OCI-LY3 (cell line): ENCODE data around the gene ACADM.

Source experiments
- H2AFZ ChIP-seq: fragments of 200-600, 300-600 bp; shearing (Covaris generic); 2 replicates; pipeline ENCODE4 v1.6.0; 2014; ENCODE audit warnings: antibody characterized with exemption, low read depth, low read length
- H3K27ac ChIP-seq: fragments of 200-600, 300-600 bp; sonication (generic); 2 replicates; pipeline ENCODE4 v1.5.1; 2014; ENCODE audit warnings: mild to moderate bottlenecking, low read length, moderate library complexity, mixed read lengths
- H3K27me3 ChIP-seq: fragments of 200-600, 300-600 bp; sonication (generic); 2 replicates; pipeline ENCODE4 v1.6.1; 2014; ENCODE audit warnings: low read depth, low read length, mixed read lengths
- H3K36me3 ChIP-seq: fragments of 200-600, 300-600 bp; sonication (generic); replicated peaks from 2 replicates; pipeline ENCODE3; 2014; ENCODE audit warnings: low read depth, low read length, mixed read lengths
- H3K4me1 ChIP-seq: fragments of 300-600, 200-600 bp; sonication (generic); 2 replicates; pipeline ENCODE4 v1.6.1; 2014; ENCODE audit warnings: low read length, mixed read lengths
- H3K4me2 ChIP-seq: fragments of 200-600, 300-600 bp; sonication (generic); 2 replicates; pipeline ENCODE4 v1.6.1; 2014; ENCODE audit warnings: low read length, mixed read lengths
- H3K4me3 ChIP-seq: fragments of 300-600, 200-600 bp; sonication (generic); 2 replicates; pipeline ENCODE4 v1.5.1; 2014; ENCODE audit warnings: antibody characterized with exemption, mild to moderate bottlenecking, low read length, moderate library complexity
- H3K79me2 ChIP-seq: fragments of 300-600, 200-600 bp; shearing (Covaris generic); 2 replicates; pipeline ENCODE4 v1.6.1; 2014; ENCODE audit warnings: mild to moderate bottlenecking, low read length, mixed read lengths
- H3K9ac ChIP-seq: fragments of 300-600, 200-600 bp; shearing (Covaris generic); 2 replicates; pipeline ENCODE4 v1.6.0; 2014; ENCODE audit warnings: mild to moderate bottlenecking, low read length, moderate library complexity
- H3K9me3 ChIP-seq: fragments of 200-600, 300-600 bp; shearing (Covaris generic); 2 replicates; pipeline ENCODE4 v1.6.1; 2014; ENCODE audit warnings: low read length, mixed read lengths; ENCODE audit not compliant: insufficient read depth
- H4K20me1 ChIP-seq: fragments of 200-600, 300-600 bp; sonication (generic); 2 replicates; pipeline ENCODE4 v1.6.1; 2016; ENCODE audit warnings: low read length, mixed read lengths; ENCODE audit not compliant: insufficient read depth
- CTCF ChIP-seq: fragments of 200-600, 300-600 bp; sonication (generic); IDR thresholded peaks from 2 replicates; pipeline ENCODE4 v1.5.1; 2014; ENCODE audit warnings: antibody characterized with exemption, low read length, low read depth
- EZH2phosphoT487 ChIP-seq: fragments of 200-600 bp; shearing (Covaris generic); IDR thresholded peaks from 2 replicates; pipeline ENCODE4 v1.6.1; 2018; ENCODE audit warnings: antibody characterized with exemption, mixed run types, low read depth

Gene ACADM

GRCh38 chr1:75764057-75764655, 39.6 kb downstream of the ACADM start:
- no peaks in the 10 kb centered on the region for H3K4me1 ChIP-seq
- no peak overlapping the region for H3K4me2 ChIP-seq
- H3K27ac ChIP-seq, result no peak overlapping the region
- no peaks in the 10 kb centered on the region for H3K9me3 ChIP-seq
- no peak overlapping the region for H3K4me3 ChIP-seq
- no peak overlapping the region for H3K9ac ChIP-seq
- H3K36me3 ChIP-seq, result no peaks in the 10 kb centered on the region
- TF ChIP-seq CTCF, result no peak
- no peak for TF ChIP-seq EZH2phosphoT487
- H4K20me1 ChIP-seq, result no peaks in the 10 kb centered on the region
- no peak overlapping the region for H2AFZ ChIP-seq
- no peaks in the 10 kb centered on the region for H3K79me2 ChIP-seq
- no peaks in the 10 kb centered on the region for H3K27me3 ChIP-seq

- H3K36me3 ChIP-seq, result no peaks in the 10 kb centered on the region
- no peak overlapping the region for H3K4me2 ChIP-seq
- no peaks in the 10 kb centered on the region for H4K20me1 ChIP-seq
- H3K27me3 ChIP-seq, result no peaks in the 10 kb centered on the region
- H2AFZ ChIP-seq, result no peak overlapping the region
- no peaks in the 10 kb centered on the region for H3K79me2 ChIP-seq
- no peak overlapping the region for H3K4me3 ChIP-seq
- H3K27ac ChIP-seq, result no peak overlapping the region
- H3K4me1 ChIP-seq, result no peaks in the 10 kb centered on the region
- no peaks in the 10 kb centered on the region for H3K9me3 ChIP-seq
- no peak overlapping the region for H3K9ac ChIP-seq
- TF ChIP-seq EZH2phosphoT487, result no peak
- no peak for TF ChIP-seq CTCF
Observed at GRCh38 chr1:75765697-75766355, 41.3 kb downstream of the ACADM start.

- Histone ChIP-seq H3K4me1 (no peaks in the 10 kb centered on the region), H3K9me3 (no peaks in the 10 kb centered on the region), H3K27ac (no peak overlapping the region), H3K36me3 (no peaks in the 10 kb centered on the region), H2AFZ (no peak overlapping the region), H3K9ac (no peak overlapping the region), H4K20me1 (no peaks in the 10 kb centered on the region), H3K27me3 (no peaks in the 10 kb centered on the region), H3K4me2 (no peak overlapping the region), H3K4me3 (no peak overlapping the region), H3K79me2 (no peaks in the 10 kb centered on the region)
- TF ChIP-seq EZH2phosphoT487 (no peak), CTCF (no peak)
Observed at GRCh38 chr1:75768016-75768415, 43.5 kb downstream of the ACADM start.

- Histone ChIP-seq H3K79me2 (no peaks in the 10 kb centered on the region), H3K4me1 (no peaks in the 10 kb centered on the region), H3K9me3 (no peaks in the 10 kb centered on the region), H2AFZ (no peak overlapping the region), H3K9ac (no peak overlapping the region), H3K4me2 (no peak overlapping the region), H4K20me1 (no peaks in the 10 kb centered on the region), H3K27me3 (no peaks in the 10 kb centered on the region), H3K27ac (no peak overlapping the region), H3K36me3 (no peaks in the 10 kb centered on the region), H3K4me3 (no peak overlapping the region)
- TF ChIP-seq CTCF (no peak), EZH2phosphoT487 (no peak)
Observed at GRCh38 chr1:75770761-75771160, 46.3 kb downstream of the ACADM start.
